SJCRH30 (cell line): ENCODE results near the gene MIPEP. TPM values are rescaled to one million over a fixed set of nuclear protein-coding genes. Genes with fewer than 3 reads are reported as not detected.

ENCODE experiments used
- DNase-seq, 2 experiments: peaks; one replicate each; pipeline ENCODE4 v3.0.0-alpha.2; 2015 to 2020
- H3K27ac ChIP-seq: fragments of 250-450 bp; sonication (Bioruptor Pico); 2 replicates; pipeline ENCODE4 v1.5.1; 2020; ENCODE audit warnings: mild to moderate bottlenecking, moderate library complexity
- H3K27me3 ChIP-seq: fragments of 250-450 bp; sonication (Bioruptor Pico); 2 replicates; pipeline ENCODE4 v1.5.1; 2020; ENCODE audit warnings: mild to moderate bottlenecking, moderate library complexity
- H3K36me3 ChIP-seq: fragments of 250-450 bp; sonication (Bioruptor Pico); 2 replicates; pipeline ENCODE4 v1.5.1; 2020; ENCODE audit warnings: mild to moderate bottlenecking, moderate library complexity
- H3K4me1 ChIP-seq: fragments of 250-450 bp; sonication (Bioruptor Pico); 2 replicates; pipeline ENCODE4 v1.5.1; 2020; ENCODE audit warnings: mild to moderate bottlenecking, moderate library complexity
- H3K4me3 ChIP-seq: fragments of 250-450 bp; sonication (Bioruptor Pico); 2 replicates; pipeline ENCODE4 v1.5.1; 2020; ENCODE audit warnings: mild to moderate bottlenecking, moderate library complexity
- H3K9me3 ChIP-seq: fragments of 250-450 bp; sonication (Bioruptor Pico); replicated peaks from 2 replicates; pipeline ENCODE4 v1.5.1; 2020; ENCODE audit warnings: mild to moderate bottlenecking, moderate library complexity
- total RNA-seq: library from RNA; depleted of rRNA; stranded (reverse); fragments of >200 nt; shearing (Covaris generic); gene quantifications from 2 replicates; pipeline ENCODE4 v1.2.3, GENCODE V29; 2014

Gene MIPEP
- total RNA-seq, 1 experiment from 2014 or later: 18.0 TPM

- Histone ChIP-seq H3K36me3 (no peaks in the 10 kb centered on the region; the same call in 1 of the 2 replicates), H3K27me3 (no peaks in the 10 kb centered on the region), H3K9me3 (no peaks in the 10 kb centered on the region), H3K27ac (no peak overlapping the region), H3K4me3 (no peak overlapping the region), H3K4me1 (no peaks in the 10 kb centered on the region)
- DNase-seq: no peak
Observed at GRCh38 chr13:23849670-23850069, 39.5 kb downstream of the MIPEP start.

GRCh38 chr13:23848646-23849141 lies 40.5 kb downstream of the MIPEP start:
- Histone ChIP-seq H3K27me3 (no peaks in the 10 kb centered on the region), H3K36me3 (no peaks in the 10 kb centered on the region; the same call in 1 of the 2 replicates), H3K4me3 (no peak overlapping the region), H3K27ac (no peak overlapping the region), H3K4me1 (no peaks in the 10 kb centered on the region), H3K9me3 (no peaks in the 10 kb centered on the region)
- no peak for DNase-seq

- Histone ChIP-seq H3K4me1 (no peaks in the 10 kb centered on the region), H3K9me3 (no peaks in the 10 kb centered on the region), H3K4me3 (no peak overlapping the region), H3K27me3 (no peaks in the 10 kb centered on the region), H3K36me3 (no peaks in the 10 kb centered on the region; the same call in 1 of the 2 replicates), H3K27ac (no peak overlapping the region)
- DNase-seq: no peak
Observed at GRCh38 chr13:23848019-23848418, 41.2 kb downstream of the MIPEP start.

DNA sequence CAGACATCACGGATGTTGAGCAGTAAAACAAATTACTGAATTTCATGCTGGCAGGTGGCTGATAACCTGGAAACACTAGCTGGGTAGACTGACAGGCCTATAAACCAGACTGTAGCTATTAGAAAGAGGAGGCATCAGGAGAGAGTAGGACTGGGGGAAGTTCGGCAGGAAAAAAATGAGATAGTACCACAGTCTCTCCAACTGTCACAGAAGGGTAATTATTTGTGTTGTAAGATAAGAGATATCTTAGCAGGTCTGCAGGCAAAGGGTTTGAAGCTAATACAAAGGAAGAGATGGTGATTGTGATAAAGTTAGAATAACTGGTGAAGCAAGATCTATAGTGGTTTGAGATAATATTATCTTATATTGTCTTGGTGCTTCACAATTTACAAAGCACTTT lies 41.7 kb downstream of the MIPEP start:
- H3K27me3 ChIP-seq: no peaks in the 10 kb centered on the region
- H3K27ac ChIP-seq: no peak overlapping the region
- no peaks in the 10 kb centered on the region for H3K36me3 ChIP-seq
- no peaks in the 10 kb centered on the region for H3K4me1 ChIP-seq
- DNase-seq: no peak
- no peak overlapping the region for H3K4me3 ChIP-seq
- H3K9me3 ChIP-seq: no peaks in the 10 kb centered on the region

GRCh38 chr13:23845105-23845725 lies 44.0 kb downstream of the MIPEP start:
- Histone ChIP-seq H3K9me3 (no peaks in the 10 kb centered on the region), H3K27me3 (no peaks in the 10 kb centered on the region), H3K4me3 (no peak overlapping the region), H3K27ac (no peak overlapping the region), H3K4me1 (no peaks in the 10 kb centered on the region), H3K36me3 (no peaks in the 10 kb centered on the region)
- DNase-seq: no peak

DNA sequence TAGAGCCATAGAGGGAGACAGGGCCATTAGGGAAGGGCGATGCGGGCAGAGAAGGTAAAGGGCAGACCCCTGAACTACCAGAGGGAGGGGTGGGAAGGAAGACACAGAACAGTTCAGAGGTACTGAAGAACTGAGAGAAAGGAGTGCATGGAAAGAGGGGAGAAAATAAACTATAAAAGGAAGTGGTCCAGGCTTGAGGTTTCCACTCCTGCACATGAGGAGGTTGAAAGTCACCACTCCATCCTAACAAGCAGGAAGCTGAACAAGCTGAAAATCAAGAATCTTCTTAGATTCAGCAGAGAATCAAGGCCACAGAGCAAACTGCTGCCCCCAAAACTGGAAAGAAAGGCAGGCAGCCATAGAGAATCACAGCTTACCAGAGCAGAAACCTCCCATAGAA lies 45.1 kb downstream of the MIPEP start:
- no peaks in the 10 kb centered on the region for H3K27me3 ChIP-seq
- no peaks in the 10 kb centered on the region for H3K36me3 ChIP-seq
- no peak overlapping the region for H3K27ac ChIP-seq
- no peaks in the 10 kb centered on the region for H3K9me3 ChIP-seq
- H3K4me3 ChIP-seq: no peak overlapping the region
- no peaks in the 10 kb centered on the region for H3K4me1 ChIP-seq
- DNase-seq: no peak

DNA sequence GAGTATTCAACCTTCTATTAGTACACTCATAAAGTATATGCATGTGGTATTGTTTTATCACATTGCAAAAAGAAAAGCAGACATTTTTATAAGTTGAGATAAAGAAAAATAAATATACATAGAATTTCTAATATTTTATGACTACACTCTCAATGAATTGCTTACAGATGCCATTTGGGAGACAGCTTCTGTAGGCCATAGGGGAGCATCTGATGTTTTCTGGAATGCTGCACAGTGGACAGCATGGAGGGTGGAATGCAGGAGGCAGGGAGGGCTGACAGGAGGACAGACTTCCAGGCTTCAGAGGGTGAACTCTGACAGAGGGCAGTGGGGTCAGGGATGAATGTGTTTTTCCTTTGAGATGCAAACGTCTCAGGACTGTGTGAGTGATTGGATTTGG lies 45.8 kb downstream of the MIPEP start:
- no peaks in the 10 kb centered on the region for H3K4me1 ChIP-seq
- H3K9me3 ChIP-seq: no peaks in the 10 kb centered on the region; the same call in 1 of the 2 replicates
- H3K27me3 ChIP-seq: no peaks in the 10 kb centered on the region
- no peak overlapping the region for H3K4me3 ChIP-seq
- no peak overlapping the region for H3K27ac ChIP-seq
- no peaks in the 10 kb centered on the region for H3K36me3 ChIP-seq
- no peak for DNase-seq

DNA sequence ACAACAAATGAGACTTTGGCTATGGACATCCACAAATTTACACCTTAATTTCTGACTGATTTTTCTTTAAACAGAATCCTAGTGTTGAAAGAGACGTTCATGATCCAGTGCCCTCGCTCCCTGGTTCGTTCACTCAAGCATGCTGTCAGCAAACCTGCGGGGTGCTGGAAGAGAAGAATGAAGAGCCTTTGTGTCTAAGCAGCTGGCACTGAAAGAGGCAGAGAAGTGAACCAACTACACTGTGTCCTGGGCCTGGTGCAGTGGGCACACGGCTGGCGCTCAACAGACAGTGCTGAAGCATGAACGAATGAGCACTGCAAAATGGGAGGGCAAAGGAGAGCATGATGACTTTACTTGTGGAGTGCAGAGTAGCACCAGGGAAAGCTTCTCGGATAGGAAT lies 46.8 kb downstream of the MIPEP start:
- Histone ChIP-seq H3K4me3 (no peak overlapping the region), H3K27ac (no peak overlapping the region), H3K27me3 (no peaks in the 10 kb centered on the region), H3K4me1 (no peaks in the 10 kb centered on the region), H3K9me3 (no peaks in the 10 kb centered on the region; the same call in 1 of the 2 replicates), H3K36me3 (no peaks in the 10 kb centered on the region)
- no peak for DNase-seq

GRCh38 chr13:23833733-23834611 lies 55.2 kb downstream of the MIPEP start:
- no peak for DNase-seq
- H3K36me3 ChIP-seq: no peaks in the 10 kb centered on the region
- H3K4me3 ChIP-seq: no peak overlapping the region
- H3K27ac ChIP-seq: no peak overlapping the region
- no peaks in the 10 kb centered on the region; the same call in 1 of the 2 replicates for H3K9me3 ChIP-seq
- H3K27me3 ChIP-seq: no peaks in the 10 kb centered on the region
- no peaks in the 10 kb centered on the region for H3K4me1 ChIP-seq

DNA sequence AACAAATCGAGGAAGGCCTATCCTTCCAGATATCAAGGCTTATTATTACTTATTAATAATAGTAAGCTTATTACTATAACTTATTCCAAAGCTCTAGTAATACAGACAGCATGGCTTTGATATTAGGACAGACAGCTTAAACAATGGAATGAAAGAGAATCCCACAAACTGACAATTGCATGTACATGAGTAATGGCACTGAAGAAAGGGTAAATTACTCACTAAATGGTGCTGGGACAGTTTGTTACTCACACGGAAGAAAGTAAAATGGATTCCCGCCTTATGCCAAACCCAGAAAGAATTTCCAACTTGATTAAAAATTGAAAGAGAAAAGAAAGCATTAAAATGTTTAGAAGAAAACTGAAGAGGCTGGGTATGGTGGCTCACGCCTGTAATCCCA lies 60.3 kb downstream of the MIPEP start:
- Histone ChIP-seq H3K9me3 (0 out of 2 replicates have a peak, but pooled peaks cover 7% of the 10 kb centered on the region), H3K36me3 (no peaks in the 10 kb centered on the region), H3K4me1 (no peaks in the 10 kb centered on the region), H3K4me3 (no peak overlapping the region), H3K27me3 (no peaks in the 10 kb centered on the region), H3K27ac (no peak overlapping the region)
- DNase-seq: no peak

DNA sequence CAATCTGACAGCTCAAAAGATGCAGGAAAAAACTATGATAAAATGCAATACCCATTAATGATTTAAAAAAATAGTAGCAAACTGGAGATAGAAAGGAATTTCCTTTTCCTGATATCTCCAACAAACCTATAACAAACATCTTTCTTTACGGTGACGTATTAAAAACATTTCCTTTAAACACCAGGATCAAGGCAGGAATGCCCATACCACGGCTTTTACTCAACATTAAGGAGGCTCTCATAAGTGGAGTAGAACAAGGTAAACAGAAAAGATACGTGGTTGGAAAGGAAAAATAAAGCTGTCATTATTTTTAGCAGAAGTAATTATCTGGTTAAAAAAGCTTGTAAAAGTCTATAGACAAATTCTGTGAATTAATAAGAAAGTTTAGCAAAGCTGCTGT lies 61.1 kb downstream of the MIPEP start:
- no peak for DNase-seq
- no peak overlapping the region for H3K4me3 ChIP-seq
- no peaks in the 10 kb centered on the region for H3K27me3 ChIP-seq
- H3K4me1 ChIP-seq: no peaks in the 10 kb centered on the region
- H3K36me3 ChIP-seq: no peaks in the 10 kb centered on the region
- H3K9me3 ChIP-seq: 0 out of 2 replicates have a peak, but pooled peaks cover 7% of the 10 kb centered on the region
- H3K27ac ChIP-seq: no peak overlapping the region

DNA sequence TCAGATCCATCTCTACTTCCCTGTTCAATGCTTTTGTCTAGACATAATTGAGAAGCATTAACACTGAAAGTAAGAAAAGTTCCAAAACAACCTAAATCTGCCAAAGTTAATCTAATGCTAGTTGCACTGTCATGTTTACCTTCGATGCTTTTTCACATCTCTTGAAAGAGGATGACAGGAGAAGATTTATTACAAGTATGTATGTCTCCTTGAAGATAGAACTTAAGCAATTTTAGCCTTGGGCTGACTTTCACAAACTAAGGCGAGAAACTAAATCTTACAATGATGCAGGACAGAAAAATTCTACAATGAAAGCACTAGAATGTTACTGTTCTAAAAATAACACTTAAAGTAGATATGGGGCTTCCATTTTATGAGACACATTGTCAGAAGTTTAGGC lies 64.0 kb downstream of the MIPEP start:
- Histone ChIP-seq H3K4me3 (no peak overlapping the region), H3K27ac (no peak overlapping the region), H3K27me3 (no peaks in the 10 kb centered on the region), H3K9me3 (0 out of 2 replicates have a peak, but pooled peaks cover 7% of the 10 kb centered on the region), H3K36me3 (no peaks in the 10 kb centered on the region), H3K4me1 (no peaks in the 10 kb centered on the region)
- DNase-seq: no peak

DNA sequence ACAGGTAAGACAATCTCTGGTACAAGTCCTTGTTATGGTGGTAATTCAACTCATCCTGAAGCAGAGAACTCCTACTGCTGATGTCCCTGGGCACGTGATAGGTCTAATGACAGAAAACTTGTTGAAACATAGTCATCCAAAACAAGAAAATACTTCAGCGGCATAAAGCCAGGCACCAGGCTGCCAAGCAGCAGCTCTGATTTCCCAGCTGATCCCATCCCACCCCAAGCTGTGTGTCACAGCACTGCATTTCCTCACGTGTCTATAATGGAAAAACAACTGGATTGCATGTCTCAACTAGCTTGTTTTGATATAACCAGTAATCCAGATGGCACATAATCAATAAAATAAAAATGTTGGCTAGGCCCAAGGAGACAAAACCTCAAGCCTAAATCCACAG lies 64.8 kb downstream of the MIPEP start:
- DNase-seq: no peak
- no peak overlapping the region for H3K27ac ChIP-seq
- no peaks in the 10 kb centered on the region for H3K36me3 ChIP-seq
- H3K27me3 ChIP-seq: no peaks in the 10 kb centered on the region
- no peak overlapping the region for H3K4me3 ChIP-seq
- H3K9me3 ChIP-seq: 0 out of 2 replicates have a peak, but pooled peaks cover 7% of the 10 kb centered on the region
- H3K4me1 ChIP-seq: no peaks in the 10 kb centered on the region

DNA sequence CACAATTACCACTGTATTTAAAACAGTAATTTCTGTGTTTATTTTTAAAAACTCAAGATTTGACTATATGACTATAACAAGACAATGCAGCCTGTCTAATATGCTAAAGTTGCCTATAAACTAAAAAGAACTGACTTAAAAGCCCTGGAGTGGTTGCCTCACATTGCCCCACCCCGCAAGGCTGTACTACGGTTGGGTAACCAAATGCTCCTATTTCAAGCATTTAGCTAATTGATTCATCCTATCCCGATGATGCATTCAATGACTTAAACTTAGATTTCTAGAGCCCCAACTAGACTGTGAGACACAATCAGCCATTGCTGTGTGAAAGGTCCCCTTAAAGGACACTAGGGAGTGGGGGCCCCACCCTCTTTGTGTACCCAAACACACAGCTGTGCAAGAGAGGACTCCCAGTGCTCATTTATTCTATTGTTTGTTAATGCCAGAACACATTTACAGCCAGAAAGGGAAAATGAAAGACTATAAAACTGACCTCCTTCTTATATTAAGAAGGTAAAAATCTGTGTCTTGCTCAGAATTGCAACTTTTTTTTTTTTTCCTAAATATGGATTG lies 66.9 kb downstream of the MIPEP start:
- Histone ChIP-seq H3K4me3 (no peak overlapping the region), H3K36me3 (peaks cover 4% of the 10 kb centered on the region; the same call in 1 of the 2 replicates), H3K9me3 (0 out of 2 replicates have a peak, but pooled peaks cover 7% of the 10 kb centered on the region), H3K27ac (no peak overlapping the region), H3K27me3 (no peaks in the 10 kb centered on the region), H3K4me1 (no peaks in the 10 kb centered on the region)
- no peak for DNase-seq

DNA sequence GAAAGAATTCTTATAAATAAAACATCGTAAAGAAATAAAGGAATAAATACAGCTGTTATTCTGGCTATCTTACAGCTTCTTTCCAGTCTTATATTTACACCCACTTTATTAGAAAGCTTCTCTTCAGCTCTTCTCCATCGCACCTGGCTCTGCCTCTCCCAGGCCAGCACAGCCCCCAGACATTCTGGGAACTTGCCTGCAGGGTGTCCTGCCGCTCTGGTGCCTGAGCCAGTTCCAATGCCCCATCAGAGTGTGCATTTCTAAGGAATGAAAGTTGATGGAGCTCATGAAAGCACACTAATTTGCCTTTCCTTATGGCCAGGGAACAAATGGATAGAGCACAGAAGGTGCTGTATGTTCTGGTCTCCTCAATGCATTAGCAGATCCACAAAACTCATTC lies 68.7 kb downstream of the MIPEP start:
- Histone ChIP-seq H3K36me3 (peaks cover 4% of the 10 kb centered on the region; the same call in 1 of the 2 replicates), H3K4me1 (no peaks in the 10 kb centered on the region), H3K9me3 (0 out of 2 replicates have a peak, but pooled peaks cover 2% of the 10 kb centered on the region), H3K27ac (no peak overlapping the region), H3K4me3 (no peak overlapping the region), H3K27me3 (no peaks in the 10 kb centered on the region)
- no peak for DNase-seq
